Fibroblast of upper back skin (primary cell): ENCODE results near the gene CDS1.
"Not testable (repeated sequence)": the region's sequence is repeated elsewhere in the genome, so short reads cannot be mapped to it uniquely, and the experiment has no call there.

Experiments used
- DNase-seq: peaks from one replicate; pipeline ENCODE4 v3.0.0-alpha.2; 2013

Gene CDS1

DNA sequence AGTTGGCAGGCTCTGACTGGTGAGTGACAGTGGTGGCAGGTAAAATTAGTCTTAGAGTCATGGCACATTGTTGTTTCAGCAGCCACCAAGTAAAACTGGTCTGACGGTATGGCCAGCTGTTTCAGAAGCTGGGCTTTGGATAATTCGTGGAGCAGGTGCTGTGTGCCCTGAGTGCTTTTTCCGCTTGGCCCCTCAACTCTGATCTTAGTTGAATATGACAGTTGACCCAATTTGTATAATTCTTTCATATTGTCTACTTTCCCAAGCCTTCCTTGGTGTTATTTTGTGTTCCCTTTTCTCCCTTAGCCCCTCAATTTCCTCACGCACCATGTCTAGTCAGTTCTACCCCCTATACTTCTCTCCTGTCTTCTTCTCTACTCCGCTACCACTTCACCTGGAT is 32.0 kb downstream of the CDS1 start:
- no peak for DNase-seq

DNA sequence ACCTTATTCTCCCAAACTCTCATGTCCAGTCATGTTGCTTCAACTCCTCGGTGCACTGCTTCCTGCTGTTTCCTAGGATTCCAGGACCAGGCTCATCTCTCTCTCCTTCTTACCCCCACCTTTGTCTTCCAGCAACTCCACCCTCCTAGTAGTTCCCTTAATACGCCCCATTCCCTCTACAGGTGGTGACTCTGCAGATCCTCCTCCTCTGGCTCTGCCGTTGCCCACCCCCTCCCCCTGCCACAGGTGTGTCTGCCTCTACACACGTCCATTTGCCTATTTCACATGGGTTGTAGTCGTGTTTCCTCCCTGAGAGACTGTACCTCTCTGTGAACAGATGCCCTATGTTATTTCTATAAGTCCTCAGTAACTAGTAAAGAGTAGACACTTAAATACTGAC is 32.4 kb downstream of the CDS1 start:
- no peak for DNase-seq

DNA sequence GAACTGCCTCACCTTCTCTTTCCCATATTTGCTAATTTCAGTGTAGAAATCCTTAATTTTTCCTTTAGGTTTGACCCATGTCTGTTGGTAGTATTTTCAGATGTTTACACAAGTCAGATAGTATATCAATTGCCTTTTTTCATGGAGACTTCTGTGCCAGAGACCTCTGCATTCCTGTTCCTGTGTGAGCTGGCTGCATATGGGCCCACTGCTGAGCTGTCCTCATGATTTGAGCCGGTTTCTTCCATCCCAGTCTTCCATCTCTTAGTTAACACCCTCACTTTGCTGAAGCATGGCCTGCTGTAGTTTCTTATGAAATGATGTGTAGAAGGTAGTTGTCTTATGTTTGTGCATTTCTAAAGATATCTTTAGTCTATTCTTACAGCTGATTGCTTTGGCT is 40.0 kb downstream of the CDS1 start:
- no peak for DNase-seq

DNA sequence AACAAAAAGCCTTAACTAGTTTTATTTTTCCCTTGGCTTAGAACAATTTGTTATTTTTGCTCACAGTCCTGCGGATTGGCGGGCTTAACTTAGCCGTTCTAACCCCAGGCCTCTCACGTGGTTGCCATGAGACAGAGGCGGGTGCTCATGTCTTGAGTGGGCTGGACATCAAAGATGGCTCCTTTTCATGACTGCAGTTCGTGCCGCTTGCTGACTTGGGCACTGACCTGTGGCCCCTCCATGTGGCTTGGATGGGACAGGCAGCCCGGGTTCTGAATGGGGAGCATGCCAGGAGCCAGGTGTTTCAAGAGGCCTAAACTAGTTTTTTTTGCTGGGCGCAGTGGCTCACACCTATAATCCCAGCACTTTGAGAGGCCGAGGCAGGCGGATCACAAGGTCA is 40.7 kb downstream of the CDS1 start:
- DNase-seq = no peak

DNA sequence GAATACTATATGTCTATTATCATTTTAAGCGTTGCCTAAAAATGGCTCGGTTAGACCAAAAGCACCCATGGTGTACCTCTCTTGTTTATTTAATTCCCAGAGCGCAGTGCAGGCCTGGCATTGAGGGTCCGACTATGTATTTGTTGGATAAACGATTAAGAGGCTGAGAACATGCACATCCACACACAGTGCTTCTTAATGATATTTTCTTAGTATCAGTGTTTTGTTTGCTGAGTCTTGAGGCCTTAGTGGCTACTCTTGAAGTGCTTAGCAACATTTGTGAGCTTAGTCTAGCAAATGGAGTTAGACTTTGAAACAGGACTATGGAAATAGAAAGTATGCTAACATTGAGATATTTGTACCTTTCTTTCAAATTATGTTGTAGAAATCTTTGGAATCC is 43.7 kb downstream of the CDS1 start:
- no peak for DNase-seq

DNA sequence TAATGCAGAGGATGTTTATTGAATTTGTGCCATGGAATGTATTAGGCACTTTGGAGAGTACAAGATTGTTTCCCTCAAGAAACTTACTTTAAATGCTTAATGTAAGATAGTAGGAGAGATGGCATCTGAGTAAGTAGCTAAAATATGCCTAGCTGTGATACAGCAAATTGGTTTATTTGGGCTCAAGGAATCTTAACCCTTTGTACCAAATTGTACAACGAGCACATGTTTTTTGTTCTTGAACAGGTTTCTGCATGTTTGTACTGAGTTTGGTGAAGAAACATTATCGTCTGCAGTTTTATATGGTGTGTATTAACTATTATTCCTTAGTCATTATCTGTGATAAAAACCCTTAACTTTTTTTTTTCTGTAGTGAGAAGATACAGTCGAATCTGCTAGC is 48.6 kb downstream of the CDS1 start:
- DNase-seq = no peak

DNA sequence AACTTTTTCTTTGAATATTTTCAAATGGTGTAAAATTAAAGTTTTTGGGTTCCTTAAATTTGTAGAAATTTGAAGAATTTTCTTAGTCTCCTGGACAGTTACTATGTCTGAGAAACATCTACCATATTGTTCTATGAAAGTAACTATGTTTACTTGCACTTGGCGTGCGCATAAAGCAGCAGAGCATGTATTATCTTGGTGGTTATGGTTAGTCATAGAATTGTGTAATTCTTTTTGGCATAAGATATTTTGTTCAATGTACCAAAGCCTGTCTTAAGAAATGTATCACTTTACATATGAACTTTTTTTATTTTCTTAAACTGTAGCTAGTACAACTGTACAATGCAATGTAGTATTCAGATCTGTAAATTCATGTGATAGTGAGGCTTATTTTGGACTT is 49.2 kb downstream of the CDS1 start:
- DNase-seq = peak; percentile 58

DNA sequence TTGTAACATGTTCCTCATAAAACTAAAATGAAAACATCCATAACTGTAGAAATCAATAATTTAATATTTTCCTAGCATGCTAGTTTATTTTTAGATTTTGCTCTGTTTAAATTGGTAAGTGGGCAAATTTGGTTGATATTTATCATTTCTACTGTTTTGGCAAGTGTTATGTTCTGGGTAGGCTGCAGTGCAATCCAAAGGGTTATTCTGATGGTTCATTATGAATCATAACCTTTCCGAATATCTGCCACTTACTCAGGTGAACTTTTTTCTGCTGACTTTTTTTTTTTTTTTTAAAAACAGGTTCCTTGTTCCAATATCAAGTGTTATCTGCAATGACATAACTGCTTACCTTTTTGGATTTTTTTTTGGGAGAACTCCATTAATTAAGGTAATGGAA is 52.0 kb downstream of the CDS1 start:
- no peak for DNase-seq

DNA sequence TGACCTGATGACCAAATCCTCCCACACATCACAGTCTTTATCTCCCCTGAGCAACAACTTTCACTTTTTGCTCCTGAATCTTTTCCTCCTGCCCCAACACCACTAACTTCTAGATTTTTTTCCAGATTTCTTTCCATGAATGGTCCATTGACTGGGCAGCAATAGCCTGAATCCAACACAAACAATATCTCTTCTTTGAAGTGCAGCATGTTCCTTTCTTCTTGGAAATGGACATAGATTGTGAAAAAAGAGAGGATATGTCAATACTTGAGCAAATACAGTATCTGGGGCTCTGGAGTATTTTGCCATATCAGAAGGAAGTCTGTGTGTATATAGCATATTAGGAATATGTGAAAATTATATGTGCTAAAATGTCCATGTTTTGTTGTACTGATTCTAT is 55.2 kb downstream of the CDS1 start:
- no peak for DNase-seq

DNA sequence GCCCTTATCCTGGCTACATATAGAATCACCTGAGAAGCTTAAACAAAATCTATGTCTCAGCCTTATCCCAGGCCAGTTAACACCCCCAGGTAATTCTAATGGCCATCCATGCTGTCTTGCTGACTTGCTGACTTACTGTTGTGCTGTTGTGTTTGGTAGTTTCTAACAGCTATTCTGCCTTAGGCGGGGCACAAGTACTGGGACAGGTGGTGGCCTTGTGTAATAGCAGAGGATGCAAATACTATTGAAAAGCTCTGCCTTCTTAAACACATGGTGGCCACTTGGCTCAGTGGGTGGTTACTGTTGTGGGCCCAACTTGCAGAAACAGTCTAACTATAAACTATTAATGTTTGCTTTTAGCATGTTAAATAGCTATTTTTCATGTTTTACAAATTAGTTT is 56.2 kb downstream of the CDS1 start:
- DNase-seq = no peak

DNA sequence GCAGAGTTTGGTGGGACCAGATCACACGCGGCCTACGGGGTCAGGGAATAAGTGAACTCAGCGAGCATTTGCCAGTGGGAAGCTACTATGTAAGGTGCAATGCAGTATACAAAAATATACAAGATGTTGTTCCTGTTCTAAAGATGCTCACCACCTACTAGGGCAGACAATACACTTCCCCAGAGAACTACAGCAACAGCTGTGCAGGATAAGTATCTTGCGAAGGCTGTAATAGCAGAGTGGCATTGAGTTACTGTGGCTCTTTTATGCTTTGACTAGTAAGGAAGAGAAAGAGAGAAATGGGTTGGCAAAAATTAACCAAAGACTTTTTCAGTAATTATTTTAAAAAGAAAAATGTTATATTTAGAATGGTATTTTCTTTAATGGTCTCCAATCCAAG is 61.2 kb downstream of the CDS1 start:
- DNase-seq = no peak

DNA sequence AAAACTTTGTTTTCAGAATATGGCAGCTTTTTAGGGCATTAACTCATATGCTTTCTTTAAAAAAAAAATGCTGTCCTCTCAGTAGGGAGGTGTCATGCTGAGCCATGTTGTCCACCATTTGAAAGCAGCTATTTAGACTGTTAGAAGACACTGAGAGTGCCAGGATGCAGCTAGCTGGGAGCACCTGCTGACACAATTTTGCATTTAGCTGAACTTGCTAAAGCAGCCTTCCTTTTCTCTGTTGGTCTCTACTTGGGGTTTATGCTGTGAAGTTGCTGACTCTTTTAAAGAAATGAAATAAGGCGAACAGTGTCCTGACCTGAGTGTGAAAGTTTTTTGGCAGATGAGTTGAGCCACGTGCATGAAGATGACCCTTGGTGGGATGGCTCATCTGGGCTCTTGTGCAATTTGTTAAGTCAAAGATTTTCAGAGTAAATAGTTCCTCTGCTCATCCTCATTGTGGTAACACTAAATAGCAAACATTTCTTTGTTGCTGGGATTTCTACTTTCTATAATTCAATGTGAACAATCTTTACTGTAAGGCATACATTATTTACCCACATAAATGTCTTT is 64.5 kb downstream of the CDS1 start:
- no peak for DNase-seq

DNA sequence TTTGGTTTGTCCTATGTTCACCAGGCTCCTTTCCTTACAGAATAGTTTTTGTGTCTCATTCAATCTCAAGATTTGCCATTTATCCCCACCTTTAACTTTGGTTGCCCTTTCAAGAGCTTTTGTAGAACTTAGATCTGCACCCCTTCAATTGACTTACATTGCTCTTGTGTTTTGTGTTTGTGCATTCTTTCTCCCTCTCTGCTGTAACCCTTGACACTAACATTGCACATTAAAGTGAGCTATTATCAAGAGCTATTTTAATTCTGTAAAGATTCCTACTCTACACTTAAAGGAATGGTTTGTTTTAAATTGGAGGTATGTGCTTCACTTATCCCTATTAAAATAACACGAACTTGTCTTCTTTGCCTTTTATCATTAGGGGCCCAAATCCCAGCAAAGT is 65.3 kb downstream of the CDS1 start:
- no peak for DNase-seq

DNA sequence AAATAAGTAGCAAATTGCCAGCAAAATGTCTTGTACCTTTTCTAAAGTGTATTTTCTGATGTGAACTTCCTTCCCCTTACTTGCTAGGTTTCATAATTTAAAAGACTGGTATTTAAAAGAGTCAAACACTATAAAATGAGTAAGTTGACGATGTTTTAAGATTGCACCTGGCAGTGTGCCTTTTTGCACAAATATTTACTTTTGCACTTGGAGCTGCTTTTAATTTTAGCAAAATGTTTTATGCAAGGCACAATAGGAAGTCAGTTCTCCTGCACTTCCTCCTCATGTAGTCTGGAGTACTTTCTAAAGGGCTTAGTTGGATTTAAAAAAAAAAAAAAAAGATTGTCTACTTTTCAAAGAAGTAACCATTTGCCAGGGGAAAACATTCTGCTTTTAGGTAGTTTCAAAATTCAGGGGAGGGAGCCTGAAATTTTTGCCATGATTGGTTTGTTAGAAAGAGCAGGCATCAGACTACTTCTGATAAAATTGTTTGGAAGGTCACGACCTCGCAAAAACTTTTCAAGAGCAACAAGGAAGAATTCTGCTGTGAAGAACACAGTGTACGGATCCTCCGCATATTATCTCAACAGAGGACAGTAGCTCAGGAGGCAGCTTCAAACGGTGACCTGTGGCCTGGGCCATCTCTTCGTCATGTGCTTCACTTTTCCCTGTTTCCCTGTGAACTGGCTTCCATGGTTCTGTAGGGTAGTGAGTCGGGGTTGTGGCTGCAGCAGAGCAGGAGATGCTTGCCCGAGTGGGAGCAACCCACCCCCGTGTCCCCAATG is 66.1 kb downstream of the CDS1 start:
- DNase-seq = no peak

DNA sequence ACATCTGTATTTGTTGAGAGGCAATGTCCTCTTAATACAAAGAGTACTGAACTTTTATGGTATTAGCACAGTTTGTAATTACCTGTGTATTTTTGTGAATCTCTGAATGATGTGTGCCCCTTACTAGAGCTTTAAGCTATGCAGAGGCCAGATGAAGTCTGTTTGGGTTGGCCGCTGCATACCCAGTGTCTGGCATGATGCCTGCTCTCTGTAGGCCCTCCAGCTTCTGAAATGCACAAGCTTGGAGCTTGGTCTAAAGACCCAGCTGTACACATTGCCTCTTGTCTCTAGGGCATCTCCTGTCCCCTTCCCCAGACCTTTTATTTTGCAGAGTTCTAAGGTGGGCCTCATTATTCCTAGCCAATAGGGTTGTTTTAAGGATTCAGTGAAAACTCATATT is 68.6 kb downstream of the CDS1 start:
- DNase-seq = no peak

DNA sequence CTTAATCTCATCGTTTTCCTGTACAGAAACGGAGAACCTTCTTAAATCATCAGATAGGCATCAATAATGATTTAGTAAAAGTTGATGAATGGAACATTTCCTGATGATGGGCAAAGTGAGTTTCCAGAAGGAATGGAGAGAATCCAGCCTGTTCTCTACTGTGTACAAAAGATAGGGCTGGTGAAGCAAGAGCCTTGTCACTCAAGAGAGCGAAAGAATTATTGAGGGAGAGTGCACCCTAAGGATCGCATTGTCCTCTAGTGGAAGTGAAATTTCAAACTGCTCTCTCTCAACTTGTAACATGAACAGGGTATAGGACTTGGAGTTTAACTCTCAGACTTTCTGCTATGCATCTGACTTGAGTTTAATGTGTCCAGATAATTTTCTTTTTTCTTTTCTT is 69.6 kb downstream of the CDS1 start:
- no peak for DNase-seq

DNA sequence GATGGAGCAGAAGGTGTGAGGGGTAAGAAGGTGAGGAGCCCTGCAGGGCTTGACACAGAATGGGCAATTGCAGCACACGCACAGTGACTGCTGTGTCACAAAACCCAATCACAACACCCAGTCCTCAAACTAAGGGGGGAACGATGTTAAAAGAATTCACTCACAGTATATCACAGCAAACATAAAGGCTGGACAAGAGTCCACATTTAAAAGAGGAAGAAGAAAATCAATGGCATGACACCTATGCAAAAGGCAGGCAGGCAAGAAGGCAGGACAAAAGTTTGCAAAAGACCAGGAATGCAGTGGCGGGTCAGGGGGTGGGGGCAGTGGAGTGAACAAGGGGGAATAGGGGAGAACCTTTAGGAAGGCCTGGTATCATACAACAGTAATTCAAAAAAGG is 77.7 kb downstream of the CDS1 start:
- DNase-seq = no peak

DNA sequence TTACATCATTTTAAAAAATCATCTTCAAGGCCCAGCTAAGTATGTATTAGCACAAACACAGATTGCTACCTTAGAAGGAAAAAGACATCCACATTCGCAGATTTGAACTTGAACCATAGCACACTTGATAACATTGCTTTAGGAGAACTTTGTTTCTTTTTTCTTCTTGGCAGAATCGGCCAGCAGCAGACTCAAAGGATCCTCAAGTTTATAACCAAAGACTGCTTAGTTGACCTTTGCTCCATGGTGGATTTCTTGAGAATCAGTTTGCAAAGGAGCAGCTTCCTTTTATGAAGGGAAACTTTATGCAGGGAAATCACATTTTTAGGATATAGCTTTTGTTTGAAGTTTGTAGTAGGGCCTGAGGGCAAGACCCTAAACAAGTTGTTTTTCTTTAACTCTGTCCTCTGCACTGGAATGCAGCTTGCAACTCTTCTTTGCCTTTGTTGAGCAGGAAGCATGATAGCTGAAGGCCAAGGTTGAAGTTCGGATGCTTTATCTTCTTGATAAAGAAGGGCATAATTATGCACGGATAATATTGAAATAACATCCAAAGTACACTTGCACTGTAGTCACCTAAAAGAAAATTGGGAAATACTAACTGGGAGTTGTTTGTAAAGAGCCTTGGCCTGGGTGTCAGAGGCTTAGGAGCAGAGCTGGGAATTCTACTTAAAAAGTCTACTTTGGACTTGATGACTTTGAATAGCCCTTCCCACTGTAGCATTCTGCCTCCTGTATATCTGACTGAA is 78.4 kb downstream of the CDS1 start:
- no peak for DNase-seq

DNA sequence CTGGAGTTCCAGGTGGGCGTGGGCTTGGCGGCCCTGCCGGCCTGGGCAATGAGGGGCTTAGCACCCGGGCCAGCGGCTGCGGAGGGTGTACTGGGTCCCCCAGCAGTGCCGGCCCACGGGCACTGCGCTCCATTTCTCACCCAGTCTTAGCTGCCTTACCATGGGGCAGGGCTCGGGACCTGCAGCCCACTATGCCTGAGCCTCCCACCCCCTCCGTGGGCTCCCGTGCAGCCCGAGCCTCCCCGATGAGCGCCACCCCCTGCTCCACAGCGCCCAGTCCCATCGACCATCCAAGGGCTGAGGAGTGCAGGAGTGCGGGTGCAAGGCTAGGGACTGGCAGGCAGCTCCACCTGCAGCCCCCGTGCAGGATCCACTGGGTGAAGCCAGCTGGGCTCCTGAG is 81.8 kb downstream of the CDS1 start:
- DNase-seq = not testable (repeated sequence)

DNA sequence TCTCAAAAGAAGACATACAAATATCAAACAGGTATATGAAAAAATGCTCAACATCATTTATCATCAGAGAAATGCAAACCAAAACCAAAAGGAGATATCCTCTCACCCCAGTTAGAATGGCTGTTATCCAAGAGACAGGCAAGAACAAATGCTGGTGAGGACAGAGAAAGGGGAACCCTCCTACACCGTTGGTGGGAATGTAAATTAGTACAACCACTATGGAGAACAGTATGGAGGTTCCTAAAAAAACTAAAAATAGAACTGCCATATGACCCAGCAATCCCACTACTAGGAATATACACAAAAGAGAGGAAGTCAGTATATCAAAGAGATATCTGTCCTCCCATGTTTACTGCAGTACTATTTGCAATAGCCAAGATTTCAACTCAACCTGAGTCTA is 83.5 kb downstream of the CDS1 start:
- no peak for DNase-seq

DNA sequence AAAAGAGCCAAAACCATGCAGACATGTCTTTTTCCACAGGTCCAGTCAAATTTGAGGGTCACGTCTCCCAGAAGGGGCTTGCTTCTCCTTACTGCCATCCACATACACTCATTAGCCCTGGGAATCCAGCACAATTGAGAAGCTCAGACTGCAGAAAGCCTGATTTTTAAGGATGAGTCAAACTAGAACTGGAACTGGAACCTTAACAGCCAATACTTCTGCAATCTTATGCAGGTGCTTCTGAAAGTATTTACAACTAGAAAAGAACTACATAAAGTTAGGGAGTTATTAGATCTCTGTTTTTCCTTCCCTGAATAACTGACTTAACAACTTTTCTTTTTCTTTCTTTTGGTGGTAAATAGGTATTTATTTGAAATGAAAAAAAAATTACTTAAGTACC is 86.3 kb downstream of the CDS1 start:
- DNase-seq = no peak

DNA sequence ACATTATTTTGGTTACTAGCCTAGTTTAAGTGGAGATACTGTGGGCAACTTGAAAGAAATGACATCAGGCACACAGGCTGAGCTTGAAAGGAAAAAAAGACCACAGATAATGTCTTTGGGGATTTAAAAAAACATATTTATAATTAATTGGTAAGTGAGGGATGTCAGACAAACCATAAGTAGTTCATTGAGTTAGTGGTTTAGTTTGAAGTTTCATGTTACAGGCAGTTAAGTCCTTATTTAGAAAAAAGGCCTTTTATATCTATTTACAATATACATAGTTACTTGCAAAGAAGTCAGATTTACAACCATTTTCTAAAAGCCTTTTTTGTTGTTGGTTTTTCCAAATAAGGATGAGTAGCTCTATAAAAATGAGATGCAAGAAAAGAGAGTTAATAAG is 89.2 kb downstream of the CDS1 start:
- peak; percentile 17 for DNase-seq

DNA sequence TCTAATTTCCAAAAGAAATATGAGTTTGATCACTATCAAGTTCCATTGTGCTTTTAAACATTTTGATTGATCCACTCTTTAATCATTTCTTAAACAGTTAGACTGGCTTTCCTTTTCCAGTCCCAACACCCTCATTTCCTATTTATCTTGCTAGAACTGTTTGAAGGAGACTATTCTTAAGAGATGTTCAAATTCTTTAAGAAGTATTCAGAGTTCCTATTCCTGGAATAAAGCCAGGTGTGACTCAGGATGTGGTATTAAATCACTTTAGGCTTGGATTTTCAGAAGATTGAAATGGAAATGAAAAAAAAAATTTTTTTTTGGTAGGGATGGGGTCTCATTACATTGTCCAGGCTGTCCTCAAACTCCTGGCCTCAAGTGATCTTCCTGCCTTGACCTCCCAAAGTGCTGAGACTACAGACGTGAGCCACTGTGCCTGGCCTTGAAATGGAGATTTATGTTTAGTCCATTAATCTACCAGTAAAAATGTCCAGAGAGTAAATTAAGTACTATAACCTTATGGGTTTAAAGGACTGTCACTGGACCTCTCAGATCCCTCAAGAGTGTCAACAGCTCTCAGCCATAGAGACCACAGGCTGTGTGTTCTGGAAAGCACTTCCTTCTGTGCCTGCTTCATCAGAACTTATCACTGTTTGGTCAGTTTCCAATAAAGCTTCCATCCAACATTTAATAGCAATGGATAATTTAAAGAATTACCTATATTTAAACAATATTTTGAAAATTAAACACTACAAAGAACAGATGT is 90.7 kb downstream of the CDS1 start:
- peak; percentile 94 for DNase-seq

DNA sequence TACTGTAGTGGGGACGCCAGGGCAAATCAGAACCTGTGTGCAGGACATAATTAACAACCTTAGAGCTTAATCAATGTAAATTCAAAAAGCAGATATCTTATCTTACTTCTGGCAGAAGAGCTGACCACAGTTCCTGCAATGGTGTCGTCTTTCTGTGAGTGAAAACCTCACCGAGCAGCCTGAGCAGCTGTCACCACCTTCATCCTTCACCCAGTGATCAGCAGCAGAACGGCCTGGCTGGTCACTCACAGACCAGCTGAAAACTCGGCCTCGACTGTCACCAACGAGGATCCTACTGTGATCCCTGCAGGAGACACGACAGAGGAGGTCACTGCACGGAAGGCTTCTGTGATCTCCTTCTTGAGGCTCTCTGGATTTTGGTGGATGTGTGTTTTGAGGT is 94.2 kb downstream of the CDS1 start:
- DNase-seq = no peak
